ENCODE results near the gene NTSR2.
A peak's percentile ranks its signal among the peaks of the same experiment; 100 is the strongest.

The NTSR2 gene

DNA sequence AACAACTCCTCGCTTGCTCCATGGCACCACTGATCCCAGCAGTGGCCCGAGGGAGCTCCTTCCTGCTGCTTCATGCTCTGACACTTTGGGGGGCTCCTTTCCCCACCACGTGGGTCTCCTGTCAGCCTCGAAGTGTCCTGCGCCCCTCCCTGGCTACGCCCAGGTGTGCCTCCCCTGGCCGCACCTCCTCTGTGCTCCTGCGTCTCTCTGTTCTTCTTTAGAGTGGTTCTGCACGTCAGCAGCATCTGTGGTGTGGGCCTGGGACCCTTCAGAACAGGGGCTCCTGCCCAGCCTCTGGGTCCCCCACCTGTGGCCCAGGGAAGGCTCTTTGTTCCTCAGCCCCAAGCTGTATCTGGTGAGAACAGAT is 26.7 kb upstream of the NTSR2 start:
- DNase-seq (ENCODE audit: extremely low spot score) = no peak
- TF ChIP-seq TARDBP (IDR thresholded peaks at IDR 0.05) (no peak), CTBP1 (IDR thresholded peaks at IDR 0.05; ENCODE audit: borderline replicate concordance) (no peak), FOXA1 (IDR thresholded peaks at IDR 0.05) (no peak), HDGF (IDR thresholded peaks at IDR 0.05; ENCODE audit: borderline replicate concordance) (no peak), L3MBTL2 (conservative IDR thresholded peaks at IDR 0.05) (no peak), ZNF384 (IDR thresholded peaks at IDR 0.05) (no peak), LEF1 (IDR thresholded peaks at IDR 0.05; ENCODE audit: borderline replicate concordance) (no peak)
- TF ChIP-seq, protein P1, sequence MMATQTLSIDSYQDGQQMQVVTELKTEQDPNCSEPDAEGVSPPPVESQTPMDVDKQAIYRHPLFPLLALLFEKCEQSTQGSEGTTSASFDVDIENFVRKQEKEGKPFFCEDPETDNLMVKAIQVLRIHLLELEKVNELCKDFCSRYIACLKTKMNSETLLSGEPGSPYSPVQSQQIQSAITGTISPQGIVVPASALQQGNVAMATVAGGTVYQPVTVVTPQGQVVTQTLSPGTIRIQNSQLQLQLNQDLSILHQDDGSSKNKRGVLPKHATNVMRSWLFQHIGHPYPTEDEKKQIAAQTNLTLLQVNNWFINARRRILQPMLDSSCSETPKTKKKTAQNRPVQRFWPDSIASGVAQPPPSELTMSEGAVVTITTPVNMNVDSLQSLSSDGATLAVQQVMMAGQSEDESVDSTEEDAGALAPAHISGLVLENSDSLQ (IDR thresholded peaks at IDR 0.05) = no peak
- CTCF ChIA-PET = interaction anchor here (1.2 kb wide), 1 partner anchor 9 kb away, joined by 4 read pairs; no protein-coding TSS in a partner anchor
- POLR2A ChIA-PET = no interaction called here

DNA sequence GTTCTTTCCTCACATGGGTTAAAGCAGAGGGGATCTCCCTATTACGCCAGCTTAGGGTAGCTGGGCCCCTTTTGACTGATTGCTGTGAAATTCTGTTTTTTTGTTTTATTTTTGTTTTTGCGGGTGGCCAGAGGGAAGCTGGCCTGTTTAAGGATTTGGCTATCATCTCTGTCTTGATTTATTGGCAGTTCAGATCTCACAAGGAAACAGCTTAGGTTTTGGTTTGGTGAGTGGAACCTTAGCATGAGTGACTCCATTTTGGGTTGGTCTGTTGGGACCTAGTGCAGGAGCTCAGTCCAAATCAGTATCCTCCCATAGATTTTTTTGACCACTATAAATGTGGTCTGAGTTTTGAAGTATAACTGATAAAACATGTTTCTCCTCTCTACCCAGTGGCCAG is 25.6 kb upstream of the NTSR2 start:
- no peak for DNase-seq (ENCODE audit: extremely low spot score)
- TF ChIP-seq HDGF (IDR thresholded peaks at IDR 0.05; ENCODE audit: borderline replicate concordance) = no peak
- no peak for TF ChIP-seq L3MBTL2 (conservative IDR thresholded peaks at IDR 0.05)
- no peak for TF ChIP-seq ZNF384 (IDR thresholded peaks at IDR 0.05)
- TF ChIP-seq LEF1 (IDR thresholded peaks at IDR 0.05; ENCODE audit: borderline replicate concordance) = no peak
- TF ChIP-seq CTBP1 (IDR thresholded peaks at IDR 0.05; ENCODE audit: borderline replicate concordance) = no peak
- no peak for TF ChIP-seq SUZ12 (IDR thresholded peaks at IDR 0.05)
- no peak for TF ChIP-seq NFRKB (IDR thresholded peaks at IDR 0.05)
- TF ChIP-seq TARDBP (IDR thresholded peaks at IDR 0.05) = no peak
- TF ChIP-seq, protein P1 (IDR thresholded peaks at IDR 0.05) = no peak
- no peak for TF ChIP-seq FOXK2 (IDR thresholded peaks at IDR 0.05)
- no peak for TF ChIP-seq SP1 (IDR thresholded peaks at IDR 0.05)
- POLR2A ChIA-PET = no interaction called here
- CTCF ChIA-PET = interaction anchor here (1.4 kb wide), 1 partner anchor 43 kb away, joined by 3 read pairs; no protein-coding TSS in a partner anchor

DNA sequence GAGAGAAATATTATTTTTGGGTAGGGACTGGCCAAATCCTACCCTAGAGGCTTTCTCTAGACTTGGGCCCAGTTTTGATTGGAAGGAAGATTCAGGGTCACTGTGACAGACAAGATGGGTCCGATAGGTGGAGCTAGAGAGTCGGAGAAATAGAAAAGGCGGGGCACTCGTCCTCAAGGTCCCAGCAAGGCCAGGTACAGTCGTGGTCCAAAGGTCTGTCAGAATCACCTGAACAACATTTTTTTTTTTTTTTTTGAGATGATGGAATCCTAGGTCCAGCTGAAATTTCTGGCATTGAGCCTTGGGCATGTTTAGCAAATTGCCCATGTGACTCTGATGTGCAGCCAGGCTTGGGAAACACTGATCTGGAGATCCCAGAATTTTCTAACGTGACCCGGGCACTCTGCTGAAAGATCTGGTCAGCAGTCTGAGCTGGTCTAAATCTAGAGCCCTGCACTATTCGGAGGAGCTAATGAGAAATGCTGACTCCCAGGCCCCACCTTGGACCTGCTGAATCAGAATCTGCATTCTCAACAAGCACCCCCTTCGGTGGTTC is 23.0 kb upstream of the NTSR2 start:
- peak; percentile 75 for DNase-seq (ENCODE audit: extremely low spot score)
- CTCF ChIA-PET = interaction anchor here (0.6 to 1.4 kb wide), 12 partner anchors 9 to 403 kb away, joined by 3 to 9 read pairs (median 3); no protein-coding TSS in a partner anchor
- TF ChIP-seq ELF4 (IDR thresholded peaks at IDR 0.05) (no peak), FOXK2 (IDR thresholded peaks at IDR 0.05) (no peak), NFRKB (IDR thresholded peaks at IDR 0.05) (no peak), CTBP1 (IDR thresholded peaks at IDR 0.05; ENCODE audit: borderline replicate concordance) (no peak)
- TF ChIP-seq, protein P1 (IDR thresholded peaks at IDR 0.05) = peak; percentile 53; the same call in 1 of the 2 replicates

DNA sequence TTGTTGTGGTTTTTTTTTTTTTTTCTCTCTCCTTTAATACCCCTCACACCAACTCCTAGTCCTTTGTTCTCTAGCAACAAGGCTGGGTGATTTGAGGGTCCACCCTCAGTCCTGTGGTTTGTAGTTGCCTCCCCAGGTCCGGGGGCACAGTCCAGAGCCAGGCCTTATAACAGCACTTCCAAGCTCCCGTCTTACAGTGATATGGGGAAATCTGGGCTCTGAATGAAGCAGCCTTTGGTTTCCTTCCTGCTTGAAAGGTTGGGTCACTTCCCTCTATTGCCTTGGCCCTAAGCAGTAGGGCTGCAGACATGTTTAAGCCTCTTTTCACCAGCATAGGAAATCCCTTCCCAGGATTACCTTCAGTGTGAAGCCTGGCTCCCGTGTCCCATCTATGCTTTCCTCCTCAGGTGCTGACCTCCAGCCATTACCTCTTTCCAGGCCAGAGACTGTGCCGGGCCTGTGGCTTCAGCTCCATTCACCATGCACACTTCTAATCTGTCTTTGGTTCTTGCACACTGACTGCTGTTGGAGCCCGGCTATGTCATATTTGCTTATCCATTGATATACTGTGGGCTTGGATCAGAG is 21.2 kb upstream of the NTSR2 start:
- ChIA-PET CTCF (interaction anchor here (0.9 kb wide), 1 partner anchor 92 kb away, joined by 3 read pairs; no protein-coding TSS in a partner anchor), POLR2A (no interaction called here)
- no peak for TF ChIP-seq BHLHE40 (IDR thresholded peaks at IDR 0.05; ENCODE audit: borderline replicate concordance)
- no peak for TF ChIP-seq CTBP1 (IDR thresholded peaks at IDR 0.05; ENCODE audit: borderline replicate concordance)
- TF ChIP-seq ELF4 (IDR thresholded peaks at IDR 0.05) = no peak
- TF ChIP-seq LEF1 (IDR thresholded peaks at IDR 0.05; ENCODE audit: borderline replicate concordance) = no peak
- no peak for TF ChIP-seq ZNF384 (IDR thresholded peaks at IDR 0.05)
- TF ChIP-seq L3MBTL2 (conservative IDR thresholded peaks at IDR 0.05) = no peak
- no peak for TF ChIP-seq HDGF (IDR thresholded peaks at IDR 0.05; ENCODE audit: borderline replicate concordance)
- no peak for TF ChIP-seq ARNT (IDR thresholded peaks at IDR 0.05)
- no peak for TF ChIP-seq FOXA1 (IDR thresholded peaks at IDR 0.05)
- TF ChIP-seq, protein P1 (IDR thresholded peaks at IDR 0.05) = no peak
- TF ChIP-seq TARDBP (IDR thresholded peaks at IDR 0.05) = no peak

More for the DNA sequence above, 23.0 kb upstream of the NTSR2 start:
- POLR2A ChIA-PET = no interaction called here

DNA sequence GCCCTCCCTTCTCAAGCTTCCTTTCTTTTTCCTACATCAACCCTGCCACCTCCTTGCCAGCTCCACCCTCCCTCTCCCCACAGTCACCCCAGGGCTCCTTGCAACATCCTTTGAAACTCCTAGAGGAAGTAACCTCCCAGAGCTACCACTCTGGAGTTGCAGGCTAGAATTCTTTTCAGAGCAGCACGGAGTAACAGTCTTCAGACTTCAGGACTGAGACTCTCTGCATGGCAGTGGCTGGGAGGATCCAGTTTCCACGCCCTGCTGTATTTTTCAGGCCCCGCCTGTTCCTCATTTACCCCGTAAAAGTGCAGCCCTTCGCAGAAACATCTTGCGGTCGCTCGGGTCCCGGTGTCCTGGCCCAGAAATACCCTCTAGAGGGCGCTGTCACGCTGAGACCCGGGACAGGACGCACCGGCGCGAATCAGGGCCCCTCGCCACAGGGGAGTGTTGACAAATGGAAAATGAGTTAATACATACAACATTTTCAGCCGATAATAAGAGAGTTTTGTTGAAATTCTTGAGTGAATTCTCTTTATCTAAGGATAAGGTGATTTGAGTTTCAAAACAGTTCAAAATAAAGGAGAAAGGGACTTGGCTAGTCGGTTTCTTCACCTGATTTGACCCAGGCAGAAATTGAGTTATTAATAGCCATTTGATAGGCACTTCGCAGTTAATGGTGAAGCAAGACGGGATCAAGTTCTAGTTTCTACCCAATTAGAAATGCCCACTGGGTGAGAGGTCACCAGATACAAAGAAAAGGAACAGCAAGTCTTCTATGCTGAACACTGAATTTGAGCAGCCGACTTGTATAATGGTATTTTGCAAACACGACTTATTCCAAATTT is 18.5 kb upstream of the NTSR2 start:
- ChIA-PET POLR2A (no interaction called here), CTCF (interaction anchor here (0.5 to 1.6 kb wide), 22 partner anchors 8 to 1015 kb away, joined by 3 to 26 read pairs (median 3); no protein-coding TSS in a partner anchor)
- DNase-seq (ENCODE audit: extremely low spot score) = peak; percentile 86
- TF ChIP-seq LEF1 (IDR thresholded peaks at IDR 0.05; ENCODE audit: borderline replicate concordance) = no peak
- TF ChIP-seq, protein P1 (IDR thresholded peaks at IDR 0.05) = 0 out of 2 replicates have a peak, but pooled peaks have one; percentile 15

More for the DNA sequence above, 21.2 kb upstream of the NTSR2 start:
- DNase-seq (ENCODE audit: extremely low spot score) = no peak
